Activated CD4-positive, CD25-positive, alpha-beta regulatory T cell (primary cell): ENCODE measurements around the gene DDIT4.
"Not testable (repeated sequence)": the region's sequence is repeated elsewhere in the genome, so short reads cannot be mapped to it uniquely, and the experiment has no call there.

ENCODE experiments used
- DNase-seq, 4 experiments: peaks; one replicate each; lab custom pipeline; 2025; lab: John Stamatoyannopoulos, UW

Gene DDIT4

GRCh38 chr10:72249176-72249862, 24.4 kb upstream of the DDIT4 start:
- DNase-seq, result not testable (repeated sequence)

GRCh38 chr10:72250666-72251065, 23.1 kb upstream of the DDIT4 start:
- no peak for DNase-seq

- no peak for DNase-seq
Measured at GRCh38 chr10:72251635-72252034, 22.1 kb upstream of the DDIT4 start.

GRCh38 chr10:72252972-72253371, 20.8 kb upstream of the DDIT4 start:
- no peak for DNase-seq

GRCh38 chr10:72253578-72253977, 20.1 kb upstream of the DDIT4 start:
- no peak for DNase-seq

GRCh38 chr10:72254813-72255568, 18.7 kb upstream of the DDIT4 start:
- peak in 1 of 4 experiments; percentile 8 for DNase-seq

DNA sequence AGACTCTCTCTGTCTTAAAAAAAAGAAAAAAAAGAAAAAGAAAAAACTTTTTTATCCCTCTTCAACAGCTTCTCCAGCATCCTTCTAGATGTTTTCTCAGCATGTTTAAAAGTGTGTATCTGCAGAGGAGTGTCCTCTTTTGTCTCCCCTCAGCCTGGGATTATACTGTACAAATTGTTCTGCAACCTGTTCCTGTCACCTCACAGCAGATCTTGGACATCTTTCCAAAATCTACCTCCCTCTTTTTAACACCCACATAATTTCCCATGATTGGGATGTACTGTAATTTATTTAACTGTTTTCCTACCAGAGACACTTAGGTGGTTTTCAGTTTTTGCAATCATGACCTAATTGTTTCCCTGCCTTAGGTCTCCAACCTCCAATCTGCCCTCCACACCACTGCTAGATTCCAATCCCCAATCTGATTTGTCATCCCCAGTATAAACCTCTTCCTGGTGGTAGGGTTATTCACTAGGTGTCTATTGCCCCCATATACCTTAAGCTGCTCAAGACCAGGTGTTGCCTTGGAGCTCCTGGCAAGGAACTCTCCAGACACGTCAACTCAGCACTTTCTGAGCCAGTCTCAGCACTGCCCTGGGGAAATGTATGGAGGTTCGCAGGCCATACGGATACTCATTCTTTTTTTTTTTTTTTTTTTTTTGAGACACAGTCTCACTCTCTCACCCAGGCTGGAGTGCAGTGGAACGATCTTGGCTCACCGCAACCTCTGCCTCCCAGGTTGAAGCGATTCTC, 17.6 kb upstream of the DDIT4 start:
- DNase-seq, result no peak

- no peak for DNase-seq
Measured at GRCh38 chr10:72257051-72257892, 16.5 kb upstream of the DDIT4 start.

DNA sequence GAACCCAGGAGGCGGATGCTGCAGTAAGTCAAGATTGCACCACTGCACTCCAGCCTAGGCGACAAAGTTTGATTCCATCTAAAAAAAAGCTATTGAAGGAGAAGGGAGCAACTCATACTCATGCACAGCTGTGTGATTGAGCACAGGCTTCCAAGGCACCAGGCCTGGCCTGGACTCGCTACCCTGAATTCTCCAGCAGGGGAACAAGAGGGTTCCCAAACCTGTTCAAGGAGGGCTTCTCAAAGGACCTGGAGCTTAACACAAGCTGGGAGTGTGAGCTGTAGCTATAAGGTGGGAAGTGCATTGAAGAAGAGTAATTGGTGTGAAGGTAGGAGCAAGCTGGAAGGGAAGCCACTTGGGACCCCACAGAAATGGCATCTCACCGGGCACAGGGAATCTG, 15.1 kb upstream of the DDIT4 start:
- no peak for DNase-seq

DNA sequence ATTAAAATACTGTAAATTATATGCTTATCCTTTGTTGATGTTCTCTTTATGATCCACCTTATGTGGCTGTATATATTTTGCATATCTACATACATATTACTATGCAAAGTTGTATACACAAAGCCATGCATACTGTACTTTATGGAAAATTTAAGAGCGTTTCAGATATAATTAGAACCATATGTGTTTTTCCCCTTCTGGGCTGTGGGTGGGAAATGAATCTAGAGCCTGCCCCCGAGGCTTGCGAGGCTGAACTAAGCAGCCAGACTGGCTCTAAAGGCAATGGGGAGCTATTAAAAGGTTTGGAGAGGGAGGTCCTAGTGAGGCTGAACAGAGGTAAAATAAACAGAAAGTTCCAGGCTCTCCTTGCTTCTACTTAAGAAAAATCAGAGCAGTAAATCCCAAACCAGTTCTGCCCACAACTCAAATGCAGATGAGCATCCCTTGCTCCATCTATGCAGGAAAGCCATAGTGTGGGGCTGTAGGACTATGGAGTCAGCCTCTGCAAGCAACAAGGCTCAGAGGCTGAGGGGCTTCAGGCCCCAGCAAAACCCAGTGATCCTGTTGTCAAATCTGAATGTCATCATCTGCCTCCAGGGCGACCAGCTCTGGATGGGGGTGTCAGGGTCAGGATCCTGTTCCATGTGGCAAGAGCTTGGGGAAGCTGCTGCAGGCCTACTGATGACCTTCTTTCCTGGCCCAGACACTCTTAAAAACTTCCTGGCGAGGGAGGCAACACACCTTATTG, 14.1 kb upstream of the DDIT4 start:
- DNase-seq, result no peak

DNA sequence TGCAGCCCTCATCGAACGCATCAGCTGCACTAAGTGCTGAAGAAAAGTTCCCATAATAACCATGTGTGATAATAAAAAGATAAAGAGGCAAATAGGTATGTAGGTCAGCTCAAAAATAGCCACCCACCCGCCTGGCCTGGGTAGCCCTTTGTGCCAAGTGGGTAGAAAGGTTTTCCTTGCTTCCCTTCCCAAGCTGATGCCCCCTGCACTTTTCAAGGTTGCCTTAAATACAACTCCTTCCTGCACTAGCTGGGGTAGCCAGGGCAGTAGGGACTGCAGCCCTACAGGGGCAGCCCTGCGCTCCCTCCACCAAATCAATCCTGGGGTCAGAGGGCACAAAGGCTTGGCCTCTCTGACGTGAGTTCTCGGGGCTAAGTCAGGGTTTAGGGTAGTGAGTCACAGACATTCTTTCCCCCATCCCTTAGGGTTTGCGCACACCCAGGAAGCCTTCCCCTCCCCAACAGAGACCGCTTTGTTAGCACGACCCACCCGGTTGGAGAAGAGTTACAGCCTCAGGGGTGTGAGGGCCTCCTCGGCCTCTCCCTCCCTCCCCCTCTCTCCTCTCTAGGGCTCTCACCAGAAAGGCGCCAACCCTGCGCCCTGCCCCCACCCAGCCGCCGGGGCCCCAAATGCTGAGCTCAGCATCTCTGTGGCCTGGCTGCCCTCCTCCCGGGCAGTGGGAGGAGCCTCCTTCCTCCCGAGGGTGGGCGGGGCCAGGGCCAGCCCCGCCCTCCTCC, 13.3 kb upstream of the DDIT4 start:
- peak; percentile 49 to 62 (median 60) for DNase-seq

DNA sequence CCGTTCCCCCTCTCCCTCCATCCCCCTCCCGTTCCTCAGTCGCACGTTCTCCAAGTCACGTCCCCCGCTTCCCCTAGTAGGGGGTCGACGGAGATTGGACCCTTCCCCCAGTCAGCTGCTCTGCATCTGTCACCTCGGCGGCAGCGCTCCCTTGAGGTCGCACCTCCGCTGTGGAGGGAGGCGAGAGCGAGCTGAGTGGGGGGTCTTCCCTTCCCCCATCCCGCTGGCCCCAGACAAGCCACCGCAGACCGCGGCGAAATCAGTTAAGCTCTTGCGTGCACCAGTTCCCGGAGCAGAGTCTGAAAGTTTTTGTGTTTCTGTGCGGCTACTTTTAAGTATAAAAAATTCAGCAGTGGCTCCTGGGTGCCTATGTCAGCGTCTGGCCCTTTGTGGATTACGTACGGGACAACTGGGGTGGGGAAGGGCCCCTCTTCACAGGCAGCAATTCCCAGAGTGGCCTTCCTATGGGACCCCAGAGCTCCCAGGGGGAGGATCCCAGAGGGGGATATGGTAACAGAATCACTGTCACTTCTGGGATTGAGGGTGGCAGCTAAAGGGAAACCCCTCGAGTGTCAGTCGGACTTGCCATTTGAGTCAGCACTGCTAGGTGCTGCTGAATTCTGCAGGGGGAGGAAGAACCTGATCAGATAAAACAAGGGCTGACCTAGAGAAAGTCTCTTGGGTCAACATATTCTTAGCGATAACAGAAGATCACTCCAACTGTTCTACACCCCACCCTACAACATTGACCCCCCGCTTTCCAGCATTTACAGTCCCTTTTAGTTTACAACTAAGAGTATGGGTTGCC, 12.5 kb upstream of the DDIT4 start:
- no peak for DNase-seq

DNA sequence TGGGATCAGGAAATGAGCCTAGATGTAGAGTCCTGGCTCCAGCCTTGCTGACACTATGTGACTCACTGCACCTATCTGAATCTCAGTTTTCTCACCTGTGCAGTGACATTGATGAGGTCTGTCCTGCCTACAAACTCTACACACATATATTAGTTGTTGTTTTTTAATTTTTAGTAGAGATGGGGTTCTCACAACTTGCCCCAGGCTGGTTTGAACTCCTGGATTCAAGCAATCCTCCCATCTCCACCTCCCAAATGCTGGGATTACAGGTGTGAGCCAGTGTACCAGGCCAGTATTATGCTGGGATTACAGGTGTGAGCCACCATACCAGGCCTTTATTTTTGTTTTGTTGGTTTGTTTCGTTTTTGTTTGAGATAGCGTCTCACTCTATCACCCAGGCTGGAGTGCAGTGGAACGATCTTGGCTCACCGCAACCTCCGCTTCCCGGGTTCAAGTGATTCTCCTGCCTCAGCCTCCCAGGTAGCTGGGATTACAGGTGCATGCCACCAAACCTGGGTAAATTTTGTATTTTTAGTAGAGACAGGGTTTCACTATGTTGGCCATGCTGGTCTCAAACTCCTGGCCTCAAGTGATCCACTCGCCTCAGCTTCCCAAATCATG, 11.8 kb upstream of the DDIT4 start:
- no peak for DNase-seq

DNA sequence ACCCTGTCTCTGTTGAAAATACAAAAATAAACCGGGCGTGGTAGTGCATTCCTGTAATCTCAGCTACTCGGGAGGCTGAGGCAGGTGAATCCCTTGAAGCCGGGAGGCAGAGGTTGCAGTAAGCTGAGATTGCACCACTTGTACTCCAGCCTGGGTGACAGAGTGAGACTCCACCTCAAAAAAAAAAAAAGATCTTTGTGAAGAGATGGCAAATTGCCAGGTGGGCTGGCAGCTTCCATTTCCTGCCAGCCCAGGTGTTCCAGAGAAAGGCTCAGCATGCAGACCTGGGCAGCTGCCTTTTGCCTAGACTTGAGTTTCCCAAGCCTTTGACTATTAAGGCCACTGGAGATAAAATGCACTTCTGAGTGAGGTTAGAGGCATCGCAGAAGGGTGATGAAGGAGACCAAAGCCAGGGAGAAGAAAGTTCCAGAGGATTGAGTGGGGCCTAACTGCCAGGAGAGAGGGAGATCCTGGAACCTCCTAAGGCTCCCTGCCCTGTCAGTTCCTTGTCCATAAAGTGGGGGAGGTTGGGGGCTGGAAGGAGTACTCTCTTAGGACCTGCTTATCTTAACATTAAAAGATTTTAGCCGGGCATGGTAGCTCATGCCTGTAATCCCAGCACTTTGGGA, 10.0 kb upstream of the DDIT4 start:
- DNase-seq, result peak in 2 of 4 experiments; percentile 18 to 33

GRCh38 chr10:72264536-72264935, 9.2 kb upstream of the DDIT4 start:
- DNase-seq, result no peak

GRCh38 chr10:72265508-72265907, 8.2 kb upstream of the DDIT4 start:
- DNase-seq, result no peak

DNA sequence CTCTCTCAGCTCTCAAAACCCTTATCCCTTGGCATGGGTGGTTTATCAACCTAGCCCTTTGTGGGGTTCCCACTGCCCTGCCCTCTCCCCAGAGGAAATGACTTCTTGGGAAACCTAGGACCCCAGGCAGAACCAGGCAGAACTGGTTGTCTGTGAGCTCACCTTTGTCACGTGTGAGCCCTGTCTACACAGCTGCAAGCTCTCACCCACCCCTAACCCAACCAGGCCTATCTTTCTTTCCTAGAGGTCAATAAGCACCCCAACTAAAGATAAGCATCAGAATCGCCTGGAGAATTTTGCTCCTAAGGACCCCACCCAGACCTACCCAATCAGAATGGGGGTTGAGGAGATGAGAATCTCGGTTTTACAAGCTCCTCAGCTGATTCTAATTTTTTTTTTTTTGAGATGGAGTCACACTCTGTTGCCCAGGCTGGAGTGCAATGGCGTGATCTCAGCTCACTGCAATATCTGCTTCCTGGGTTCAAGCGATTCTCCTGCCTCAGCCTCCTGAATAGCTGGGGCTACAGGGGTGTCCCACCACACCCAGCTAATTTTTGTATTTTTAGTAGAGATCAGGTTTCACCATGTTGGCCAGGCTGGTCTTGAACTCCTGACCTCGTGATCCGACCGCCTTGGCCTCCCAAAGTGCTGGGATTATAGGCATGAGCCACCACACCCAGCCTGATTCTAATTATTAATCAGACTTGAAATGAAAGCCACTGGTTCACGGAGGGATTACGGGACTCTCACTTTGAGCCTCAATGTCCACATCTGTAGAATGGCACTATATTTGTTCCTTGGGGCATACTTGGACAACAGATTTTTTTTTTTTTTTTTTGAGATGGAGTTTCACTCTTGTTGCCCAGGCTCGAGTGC, 7.5 kb upstream of the DDIT4 start:
- no peak for DNase-seq

DNA sequence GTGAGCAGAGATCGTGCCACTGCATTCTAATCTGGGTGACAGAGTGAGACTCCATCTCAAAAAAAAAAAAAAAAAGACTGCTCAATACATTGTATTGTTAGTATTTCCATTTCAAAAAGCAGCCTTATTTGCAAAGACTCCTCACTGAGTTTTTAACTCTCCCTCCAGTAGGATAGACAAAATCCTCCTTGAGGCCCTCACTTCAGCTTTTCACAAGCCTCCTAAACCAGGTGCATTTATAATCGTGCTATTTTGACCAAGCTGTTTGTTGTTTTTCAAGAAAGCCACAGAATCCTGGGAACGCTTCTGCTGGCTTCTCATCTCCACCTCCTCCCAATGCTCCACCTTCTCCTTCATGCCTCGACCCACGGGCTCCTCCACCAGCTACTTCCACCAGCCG, 6.3 kb upstream of the DDIT4 start:
- DNase-seq, result no peak
